HL-60 (cell line): Measurements from ENCODE around the gene TIMP4.

Experiments used
- DNase-seq, 2 experiments: peaks; one replicate each; pipeline ENCODE4 v3.0.0-alpha.2; 2010 to 2020; ENCODE audit warnings: low read depth in 1 of 2, low spot score in 1 of 2
- H3K27ac ChIP-seq: fragments of 250-450 bp; sonication (Bioruptor Pico); replicated peaks from 2 replicates; pipeline ENCODE4 v1.5.1; 2020; ENCODE audit warnings: mild to moderate bottlenecking, moderate library complexity
- H3K27me3 ChIP-seq: fragments of 250-450 bp; sonication (Bioruptor Pico); 2 replicates; pipeline ENCODE4 v1.5.1; 2021; ENCODE audit warnings: mild to moderate bottlenecking, moderate library complexity; ENCODE audit not compliant: insufficient read depth, poor library complexity, severe bottlenecking
- H3K4me3 ChIP-seq: replicated peaks from 2 replicates; pipeline ENCODE4 v1.5.1; 2011; ENCODE audit warnings: mild to moderate bottlenecking, control low read depth, low read length; ENCODE audit not compliant: insufficient read depth
- GABPA ChIP-seq: IDR thresholded peaks from 2 replicates; pipeline ENCODE4 v1.6.1; 2012; ENCODE audit warnings: low read depth
- POLR2AphosphoS5 ChIP-seq: IDR thresholded peaks from 2 replicates; pipeline ENCODE4 v1.6.1; 2012; ENCODE audit warnings: low read depth
- SPI1 ChIP-seq: IDR thresholded peaks from 2 replicates; pipeline ENCODE4 v1.6.1; 2012; ENCODE audit warnings: low read depth, mild to moderate bottlenecking, borderline replicate concordance
- TF ChIP-seq, protein P1 (sequence below): IDR thresholded peaks from one replicate; pipeline ENCODE4 v1.5.1; 2011; ENCODE audit warnings: low read length, control low read depth, inconsistent platforms; ENCODE audit not compliant: insufficient read depth
- TF ChIP-seq, protein P2 (sequence below): IDR thresholded peaks from 2 replicates; pipeline ENCODE4 v1.6.1; 2012; ENCODE audit warnings: low read depth; ENCODE audit not compliant: insufficient replicate concordance

Gene TIMP4

GRCh38 chr3:12107071-12107713, 51.5 kb downstream of the TIMP4 start:
- Histone ChIP-seq H3K27me3 (peaks cover 2% of the 10 kb centered on the region), H3K27ac (no peak overlapping the region), H3K4me3 (no peak overlapping the region)
- TF ChIP-seq POLR2AphosphoS5 = no peak
- TF ChIP-seq SPI1 = no peak
- TF ChIP-seq, protein P1, sequence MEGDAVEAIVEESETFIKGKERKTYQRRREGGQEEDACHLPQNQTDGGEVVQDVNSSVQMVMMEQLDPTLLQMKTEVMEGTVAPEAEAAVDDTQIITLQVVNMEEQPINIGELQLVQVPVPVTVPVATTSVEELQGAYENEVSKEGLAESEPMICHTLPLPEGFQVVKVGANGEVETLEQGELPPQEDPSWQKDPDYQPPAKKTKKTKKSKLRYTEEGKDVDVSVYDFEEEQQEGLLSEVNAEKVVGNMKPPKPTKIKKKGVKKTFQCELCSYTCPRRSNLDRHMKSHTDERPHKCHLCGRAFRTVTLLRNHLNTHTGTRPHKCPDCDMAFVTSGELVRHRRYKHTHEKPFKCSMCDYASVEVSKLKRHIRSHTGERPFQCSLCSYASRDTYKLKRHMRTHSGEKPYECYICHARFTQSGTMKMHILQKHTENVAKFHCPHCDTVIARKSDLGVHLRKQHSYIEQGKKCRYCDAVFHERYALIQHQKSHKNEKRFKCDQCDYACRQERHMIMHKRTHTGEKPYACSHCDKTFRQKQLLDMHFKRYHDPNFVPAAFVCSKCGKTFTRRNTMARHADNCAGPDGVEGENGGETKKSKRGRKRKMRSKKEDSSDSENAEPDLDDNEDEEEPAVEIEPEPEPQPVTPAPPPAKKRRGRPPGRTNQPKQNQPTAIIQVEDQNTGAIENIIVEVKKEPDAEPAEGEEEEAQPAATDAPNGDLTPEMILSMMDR = no peak
- TF ChIP-seq GABPA = no peak
- TF ChIP-seq, protein P2, sequence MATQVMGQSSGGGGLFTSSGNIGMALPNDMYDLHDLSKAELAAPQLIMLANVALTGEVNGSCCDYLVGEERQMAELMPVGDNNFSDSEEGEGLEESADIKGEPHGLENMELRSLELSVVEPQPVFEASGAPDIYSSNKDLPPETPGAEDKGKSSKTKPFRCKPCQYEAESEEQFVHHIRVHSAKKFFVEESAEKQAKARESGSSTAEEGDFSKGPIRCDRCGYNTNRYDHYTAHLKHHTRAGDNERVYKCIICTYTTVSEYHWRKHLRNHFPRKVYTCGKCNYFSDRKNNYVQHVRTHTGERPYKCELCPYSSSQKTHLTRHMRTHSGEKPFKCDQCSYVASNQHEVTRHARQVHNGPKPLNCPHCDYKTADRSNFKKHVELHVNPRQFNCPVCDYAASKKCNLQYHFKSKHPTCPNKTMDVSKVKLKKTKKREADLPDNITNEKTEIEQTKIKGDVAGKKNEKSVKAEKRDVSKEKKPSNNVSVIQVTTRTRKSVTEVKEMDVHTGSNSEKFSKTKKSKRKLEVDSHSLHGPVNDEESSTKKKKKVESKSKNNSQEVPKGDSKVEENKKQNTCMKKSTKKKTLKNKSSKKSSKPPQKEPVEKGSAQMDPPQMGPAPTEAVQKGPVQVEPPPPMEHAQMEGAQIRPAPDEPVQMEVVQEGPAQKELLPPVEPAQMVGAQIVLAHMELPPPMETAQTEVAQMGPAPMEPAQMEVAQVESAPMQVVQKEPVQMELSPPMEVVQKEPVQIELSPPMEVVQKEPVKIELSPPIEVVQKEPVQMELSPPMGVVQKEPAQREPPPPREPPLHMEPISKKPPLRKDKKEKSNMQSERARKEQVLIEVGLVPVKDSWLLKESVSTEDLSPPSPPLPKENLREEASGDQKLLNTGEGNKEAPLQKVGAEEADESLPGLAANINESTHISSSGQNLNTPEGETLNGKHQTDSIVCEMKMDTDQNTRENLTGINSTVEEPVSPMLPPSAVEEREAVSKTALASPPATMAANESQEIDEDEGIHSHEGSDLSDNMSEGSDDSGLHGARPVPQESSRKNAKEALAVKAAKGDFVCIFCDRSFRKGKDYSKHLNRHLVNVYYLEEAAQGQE = no peak
- DNase-seq = no peak
